ENCODE measurements around the gene DENND10.

DNA sequence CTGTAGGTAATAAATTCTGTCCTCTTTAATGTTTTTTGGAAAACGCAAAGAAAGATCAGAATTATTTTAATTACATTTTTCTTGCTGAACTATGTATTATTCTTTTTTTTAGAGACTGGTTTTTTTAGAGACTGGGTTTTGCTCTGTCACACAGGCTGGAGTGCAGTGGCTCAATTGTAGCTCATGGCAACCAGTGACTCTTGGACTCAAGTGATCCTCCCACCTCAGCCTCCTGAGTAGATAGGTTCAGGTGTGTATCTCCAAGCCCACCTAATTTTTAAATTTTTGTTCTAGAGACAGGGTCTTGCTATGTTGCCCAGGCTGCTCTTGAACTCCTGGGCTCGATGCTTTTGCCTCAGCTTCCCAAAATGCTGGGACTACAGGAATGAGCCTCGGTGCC is 5.3 kb upstream of the DENND10 start:
- TF ChIP-seq, protein P1, sequence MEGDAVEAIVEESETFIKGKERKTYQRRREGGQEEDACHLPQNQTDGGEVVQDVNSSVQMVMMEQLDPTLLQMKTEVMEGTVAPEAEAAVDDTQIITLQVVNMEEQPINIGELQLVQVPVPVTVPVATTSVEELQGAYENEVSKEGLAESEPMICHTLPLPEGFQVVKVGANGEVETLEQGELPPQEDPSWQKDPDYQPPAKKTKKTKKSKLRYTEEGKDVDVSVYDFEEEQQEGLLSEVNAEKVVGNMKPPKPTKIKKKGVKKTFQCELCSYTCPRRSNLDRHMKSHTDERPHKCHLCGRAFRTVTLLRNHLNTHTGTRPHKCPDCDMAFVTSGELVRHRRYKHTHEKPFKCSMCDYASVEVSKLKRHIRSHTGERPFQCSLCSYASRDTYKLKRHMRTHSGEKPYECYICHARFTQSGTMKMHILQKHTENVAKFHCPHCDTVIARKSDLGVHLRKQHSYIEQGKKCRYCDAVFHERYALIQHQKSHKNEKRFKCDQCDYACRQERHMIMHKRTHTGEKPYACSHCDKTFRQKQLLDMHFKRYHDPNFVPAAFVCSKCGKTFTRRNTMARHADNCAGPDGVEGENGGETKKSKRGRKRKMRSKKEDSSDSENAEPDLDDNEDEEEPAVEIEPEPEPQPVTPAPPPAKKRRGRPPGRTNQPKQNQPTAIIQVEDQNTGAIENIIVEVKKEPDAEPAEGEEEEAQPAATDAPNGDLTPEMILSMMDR (IDR thresholded peaks at IDR 0.05), result no peak
- TF ChIP-seq EP300 (IDR thresholded peaks at IDR 0.05), result no peak
- no peak for TF ChIP-seq POLR2A (IDR thresholded peaks at IDR 0.05)
- TF ChIP-seq POLR2AphosphoS5 (IDR thresholded peaks at IDR 0.05), result no peak
